ENCODE results near the gene BRINP3. TPM values are rescaled to one million over a fixed set of nuclear protein-coding genes. Genes with fewer than 3 reads are reported as not detected.

BRINP3 gene
- total RNA-seq, 1 donor from 2014 or later = 28.9 TPM

DNA sequence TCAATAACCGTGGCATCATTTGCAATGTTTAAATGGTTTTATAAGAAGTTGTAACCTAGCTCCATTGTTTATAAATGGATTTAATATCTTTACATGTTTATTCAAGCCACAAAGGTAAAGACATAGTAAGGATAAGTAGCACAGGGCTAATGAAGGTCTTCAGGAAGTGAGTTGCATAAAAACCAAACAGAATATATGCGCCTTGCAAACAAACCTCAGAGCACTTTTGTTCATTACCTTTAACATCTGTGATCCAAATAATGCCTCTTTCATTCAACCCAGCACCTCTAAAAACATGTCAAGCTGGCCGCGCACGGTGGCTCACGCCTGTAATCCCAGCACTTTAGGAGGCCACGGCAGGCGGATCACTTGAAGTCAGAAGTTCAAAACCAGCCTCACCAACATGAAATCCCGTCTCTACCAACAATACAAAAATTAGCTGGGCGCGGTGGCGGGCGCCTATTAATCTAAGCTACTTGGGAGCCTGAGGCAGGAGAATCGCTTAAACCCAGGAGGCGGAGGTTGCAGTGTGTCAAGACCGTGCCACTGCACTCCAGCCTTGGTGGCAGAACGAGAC, 25.3 kb downstream of the BRINP3 start:
- DNase-seq = no peak

DNA sequence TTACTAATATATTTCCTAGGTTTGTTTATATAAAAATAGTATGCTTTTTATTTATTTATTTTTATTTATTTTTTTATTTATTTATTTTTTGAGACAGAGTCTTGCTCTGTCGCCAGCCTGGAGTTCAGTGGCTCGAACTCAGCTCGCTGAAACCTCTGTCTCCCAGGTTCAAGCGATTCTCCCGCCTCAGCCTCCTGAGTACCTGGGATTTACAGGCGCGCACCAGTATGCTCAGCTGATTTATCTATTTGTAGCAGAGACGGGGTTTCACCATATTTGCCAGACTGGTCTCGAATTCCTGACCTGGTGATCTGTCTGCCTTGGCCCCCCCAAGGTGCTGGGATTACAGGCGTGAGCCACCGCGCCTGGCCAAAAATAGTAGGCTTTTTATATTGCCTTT, 33.2 kb downstream of the BRINP3 start:
- no peak for DNase-seq

DNA sequence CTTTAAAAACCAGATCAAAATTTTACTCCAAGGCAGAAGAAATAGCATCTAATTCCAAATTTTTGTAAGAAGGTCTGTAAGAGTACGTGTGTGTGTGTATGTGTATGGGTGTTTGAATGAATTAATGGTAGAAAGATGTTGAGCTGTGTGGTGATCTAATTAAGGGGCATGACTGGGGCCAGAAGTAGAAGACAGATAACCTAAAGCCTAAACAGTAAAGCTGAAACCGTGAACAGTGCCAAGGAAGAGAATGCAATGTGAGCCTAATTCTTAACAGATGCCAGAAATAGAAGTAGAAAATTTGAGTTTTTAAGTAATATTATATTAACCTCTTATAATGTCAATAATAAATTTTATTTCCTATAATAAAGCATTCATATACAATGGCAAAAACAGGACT, 38.2 kb downstream of the BRINP3 start:
- DNase-seq = no peak

DNA sequence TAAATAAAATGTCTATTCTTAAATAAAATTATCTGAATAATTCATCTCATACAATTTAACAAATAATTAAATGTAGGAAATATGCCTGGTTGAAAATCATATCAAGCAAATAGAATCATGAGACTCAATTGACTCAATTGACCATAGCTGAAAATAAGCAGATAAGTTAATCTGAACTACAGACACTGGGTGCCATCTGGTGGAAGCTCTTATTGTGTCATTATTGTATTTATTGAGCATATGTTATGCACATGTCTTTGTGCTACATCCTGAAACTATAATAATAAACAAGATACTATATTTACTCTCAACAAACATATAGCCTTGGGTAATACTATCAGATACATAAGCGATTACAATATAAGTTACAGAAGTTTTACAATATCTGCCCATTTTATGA, 41.0 kb downstream of the BRINP3 start:
- no peak for DNase-seq

DNA sequence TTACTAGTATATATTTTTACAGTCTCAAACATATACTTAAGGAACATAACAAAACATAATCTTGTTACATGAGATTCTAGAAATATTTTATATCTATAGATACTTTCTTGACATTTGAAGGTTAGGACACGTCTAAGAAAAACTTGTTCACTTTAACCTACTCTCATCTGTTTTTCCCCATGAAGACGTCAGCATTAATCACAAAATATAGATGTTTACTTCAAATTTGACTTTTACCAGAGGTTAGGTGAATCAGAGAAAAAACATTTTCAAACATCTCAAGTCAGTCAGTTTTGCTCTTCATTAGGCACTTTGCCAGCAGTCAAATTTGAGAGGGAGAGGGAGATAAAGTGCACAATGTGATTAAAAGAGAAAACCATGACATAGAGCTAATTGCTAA, 47.7 kb downstream of the BRINP3 start:
- no peak for DNase-seq

DNA sequence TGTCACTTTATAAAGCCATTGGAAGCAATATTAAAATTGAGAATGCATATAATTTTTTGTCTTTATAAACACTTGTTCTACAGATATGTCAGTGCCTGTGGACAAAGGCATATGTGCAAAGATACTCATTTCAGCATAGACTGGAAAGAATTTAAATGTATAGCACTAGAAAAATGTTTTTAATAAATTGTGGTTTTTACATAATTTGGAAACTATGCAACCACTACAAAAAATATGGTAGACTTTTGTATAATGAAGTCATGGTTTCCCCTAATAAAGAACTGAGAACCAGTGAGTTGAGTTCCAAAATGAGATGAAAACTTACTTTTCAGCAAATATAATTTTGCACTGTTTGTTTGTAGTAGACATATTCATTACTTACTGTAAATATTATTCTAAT, 48.5 kb downstream of the BRINP3 start:
- no peak for DNase-seq

DNA sequence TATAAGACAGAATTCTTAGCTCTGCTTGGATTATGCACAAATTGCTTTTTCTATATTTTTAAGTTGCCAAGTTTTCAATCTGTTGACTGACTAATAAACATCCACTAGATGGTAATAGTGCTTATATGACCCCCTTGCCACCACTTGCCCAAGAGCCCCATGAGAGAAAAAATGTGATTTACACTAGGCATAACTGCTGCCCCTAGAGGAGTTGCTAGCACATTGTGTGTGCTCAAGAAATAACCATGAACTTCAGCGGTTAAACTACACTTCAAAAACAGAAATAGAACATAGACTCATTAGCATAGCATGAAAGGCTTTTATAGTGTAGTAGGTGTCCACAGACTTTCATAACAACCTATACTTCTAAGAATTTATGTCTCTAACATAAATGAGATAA, 61.4 kb downstream of the BRINP3 start:
- no peak for DNase-seq

DNA sequence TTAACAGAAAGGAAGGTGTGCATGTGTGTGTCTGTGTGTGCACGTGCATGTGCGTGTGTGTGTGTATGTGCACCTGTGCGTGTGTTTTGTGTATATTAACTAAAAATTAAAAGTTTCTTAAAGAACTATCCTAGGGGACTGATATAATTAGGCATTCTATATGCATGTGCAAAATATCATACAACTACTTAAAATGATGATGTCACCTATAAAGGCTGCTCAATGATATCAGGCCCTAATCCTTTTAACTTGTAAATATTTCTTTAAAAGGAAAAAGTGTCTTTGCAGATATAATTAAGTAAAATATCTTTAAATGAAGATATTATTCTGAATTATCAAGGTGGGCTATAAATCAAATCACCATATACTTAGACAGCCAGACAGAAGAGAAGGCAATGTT, 64.5 kb downstream of the BRINP3 start:
- DNase-seq = no peak

DNA sequence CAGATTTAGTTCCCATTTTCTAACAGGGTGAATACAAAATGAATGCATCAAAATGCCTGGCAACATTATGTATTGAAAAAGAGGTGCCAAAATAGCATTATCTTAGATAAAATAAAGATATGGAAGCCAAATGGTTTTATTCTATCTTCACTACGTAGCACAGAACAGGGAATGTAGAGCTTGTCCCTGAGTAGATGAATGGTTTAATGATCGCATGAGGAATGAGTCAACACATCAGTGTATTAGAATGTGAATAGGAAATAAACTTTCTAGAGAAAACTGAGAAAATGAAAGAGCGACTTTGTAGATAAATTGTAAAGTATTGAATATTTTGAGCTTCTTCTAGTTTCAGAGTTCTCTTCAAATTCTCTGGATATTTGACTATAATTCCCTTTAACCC, 74.3 kb downstream of the BRINP3 start:
- DNase-seq = no peak

DNA sequence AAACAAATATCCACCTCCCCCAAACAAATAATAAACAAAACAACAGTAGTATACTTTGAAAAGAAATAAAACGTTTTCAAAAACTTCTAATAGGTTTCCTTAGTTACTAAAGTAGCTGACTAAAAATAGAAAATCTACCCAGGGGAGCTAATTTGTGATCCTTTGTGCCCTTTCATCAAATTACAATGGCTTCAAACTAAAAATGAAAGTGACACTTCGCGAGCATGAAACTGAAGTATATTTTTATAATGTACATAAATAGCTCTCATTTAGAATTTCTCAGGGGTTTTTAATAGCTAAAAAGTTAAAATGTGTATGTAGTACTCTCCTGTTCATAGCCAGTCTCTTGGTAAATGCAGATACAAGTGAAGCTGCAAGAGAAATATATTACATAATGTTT, 78.4 kb downstream of the BRINP3 start:
- DNase-seq = no peak

DNA sequence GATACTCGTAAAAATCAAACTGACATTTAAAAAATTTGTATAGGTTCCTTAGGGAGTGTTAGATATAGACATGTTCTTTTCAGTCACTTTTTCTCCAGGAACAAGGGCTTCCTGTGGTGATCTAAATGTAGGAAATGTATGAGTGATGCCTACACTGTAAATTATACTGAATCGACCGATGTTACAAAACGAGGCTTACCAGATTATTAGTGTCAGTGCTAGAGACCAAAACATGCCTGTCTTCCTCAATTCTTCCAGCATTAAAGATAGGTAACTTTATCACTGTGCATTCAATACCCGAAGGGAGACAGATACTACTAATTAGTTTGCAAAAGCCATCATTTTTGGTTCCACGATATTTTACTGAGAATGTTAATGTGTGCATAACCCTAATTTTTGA, 86.1 kb downstream of the BRINP3 start:
- no peak for DNase-seq

DNA sequence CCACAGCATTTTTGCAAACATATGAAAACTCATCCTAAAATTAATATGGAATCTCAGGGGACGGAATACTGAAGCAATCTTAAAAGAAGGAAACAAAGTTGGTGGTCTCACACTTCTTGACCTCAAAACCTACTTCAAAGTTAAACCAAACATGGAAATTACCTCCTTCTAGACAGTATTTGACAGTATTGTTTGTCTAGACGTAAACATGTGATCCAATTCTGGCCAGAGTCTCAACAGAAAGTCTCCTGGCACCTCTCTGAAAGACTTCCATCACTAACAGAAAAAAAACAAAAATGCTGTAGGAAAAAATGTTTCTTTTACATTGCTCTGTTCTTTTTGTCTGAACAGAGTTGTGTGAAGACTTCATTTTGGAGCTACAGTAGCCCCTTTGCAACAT, 99.7 kb downstream of the BRINP3 start:
- no peak for DNase-seq

DNA sequence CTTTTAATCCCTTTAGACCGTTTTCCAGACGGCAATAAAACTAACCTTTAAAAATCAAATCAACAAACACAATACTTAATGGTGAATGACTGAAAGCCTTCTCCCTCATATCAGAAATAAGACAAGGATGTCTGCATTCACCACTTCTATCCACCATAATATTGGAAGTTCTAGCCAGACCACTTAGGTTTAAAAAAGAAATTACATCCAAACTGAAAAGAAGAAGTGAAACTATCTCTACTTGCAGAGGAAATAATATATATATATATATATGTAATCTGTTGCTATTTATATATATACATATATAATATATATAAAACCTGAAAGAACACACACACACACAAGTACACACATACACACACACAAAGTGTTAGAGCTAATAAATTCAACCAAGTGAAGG, 100.4 kb downstream of the BRINP3 start:
- DNase-seq = no peak

DNA sequence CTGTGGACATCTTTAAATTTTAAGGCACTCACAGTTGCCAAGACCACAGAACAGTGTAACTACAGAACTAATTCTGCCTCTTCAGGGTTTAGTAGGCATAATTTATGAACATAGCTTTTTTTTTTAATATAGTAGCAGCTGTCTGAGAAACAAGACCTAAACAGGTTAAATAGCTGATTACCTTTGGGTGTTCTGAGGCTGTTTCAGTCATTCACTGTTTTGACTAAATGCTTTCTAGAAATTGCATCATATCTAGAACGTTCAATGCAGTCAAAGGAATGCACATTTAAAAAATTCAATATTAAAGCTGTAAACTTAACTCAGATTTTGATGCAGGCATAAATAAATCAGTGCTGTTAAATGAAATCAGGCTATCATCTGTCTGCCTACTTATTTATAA, 101.6 kb downstream of the BRINP3 start:
- DNase-seq = no peak

DNA sequence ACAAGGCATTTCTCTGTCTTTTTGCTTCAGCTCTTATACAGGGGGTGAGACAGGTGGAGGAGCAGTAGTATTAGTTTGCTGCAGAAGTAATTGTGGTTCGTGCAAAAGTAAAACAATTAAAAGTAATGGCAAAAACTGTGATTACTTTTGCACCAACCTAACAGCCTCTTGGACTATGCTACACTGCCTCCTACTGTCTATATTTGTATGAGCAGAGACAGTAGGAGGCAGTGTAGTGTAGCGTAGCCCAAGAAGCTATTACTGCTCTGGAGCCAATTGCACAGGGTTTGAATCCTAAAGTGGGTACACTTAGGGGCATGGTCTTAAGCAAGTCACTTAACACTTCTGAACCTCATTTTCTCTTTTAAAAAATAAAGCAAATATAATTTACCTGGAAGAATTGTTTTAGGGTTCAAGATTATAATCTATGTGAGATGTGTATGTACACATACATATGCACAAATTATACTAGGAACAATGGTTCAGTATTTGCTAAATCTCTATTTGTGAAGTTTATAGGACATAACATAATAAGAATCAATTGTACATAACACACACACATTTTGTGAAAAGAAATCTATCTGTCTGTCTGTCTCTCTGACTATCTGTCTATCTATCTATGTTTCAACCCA, 103.8 kb downstream of the BRINP3 start:
- DNase-seq = no peak

DNA sequence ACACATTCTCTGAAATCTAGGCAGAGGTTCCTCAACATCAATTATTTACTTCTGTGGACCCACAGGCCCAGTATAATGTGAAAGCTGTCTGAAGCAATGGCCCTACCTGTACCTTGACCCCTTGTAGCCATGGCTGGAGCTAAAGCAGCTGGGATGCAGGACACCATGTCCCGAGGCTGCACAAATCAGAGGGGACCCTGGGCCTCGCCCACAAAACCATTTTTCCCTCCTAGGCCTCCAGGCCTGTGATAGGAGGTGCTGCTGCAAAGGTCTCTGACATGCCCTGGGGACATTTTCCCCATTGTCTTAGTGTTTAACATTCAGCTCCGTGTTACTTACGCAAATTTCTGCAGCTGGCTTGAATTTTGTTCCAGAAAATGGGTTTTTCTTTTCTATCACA, 110.5 kb downstream of the BRINP3 start:
- no peak for DNase-seq

DNA sequence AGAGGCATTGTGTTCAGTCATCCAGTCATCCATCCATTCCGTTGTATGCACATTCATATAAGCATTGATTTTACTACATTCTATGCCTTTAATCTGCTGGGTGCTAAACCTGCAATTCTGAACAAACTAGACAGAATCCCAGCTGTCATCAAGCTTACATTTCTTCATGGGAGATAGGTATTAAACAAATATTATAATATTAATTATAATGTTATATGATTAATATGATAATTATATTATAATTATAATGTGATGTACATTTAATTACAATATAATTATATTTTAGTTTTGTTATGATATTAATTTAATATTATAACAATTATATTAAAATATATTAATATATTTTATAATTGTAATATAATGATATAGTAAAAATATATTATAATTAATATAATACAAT, 112.4 kb downstream of the BRINP3 start:
- no peak for DNase-seq

DNA sequence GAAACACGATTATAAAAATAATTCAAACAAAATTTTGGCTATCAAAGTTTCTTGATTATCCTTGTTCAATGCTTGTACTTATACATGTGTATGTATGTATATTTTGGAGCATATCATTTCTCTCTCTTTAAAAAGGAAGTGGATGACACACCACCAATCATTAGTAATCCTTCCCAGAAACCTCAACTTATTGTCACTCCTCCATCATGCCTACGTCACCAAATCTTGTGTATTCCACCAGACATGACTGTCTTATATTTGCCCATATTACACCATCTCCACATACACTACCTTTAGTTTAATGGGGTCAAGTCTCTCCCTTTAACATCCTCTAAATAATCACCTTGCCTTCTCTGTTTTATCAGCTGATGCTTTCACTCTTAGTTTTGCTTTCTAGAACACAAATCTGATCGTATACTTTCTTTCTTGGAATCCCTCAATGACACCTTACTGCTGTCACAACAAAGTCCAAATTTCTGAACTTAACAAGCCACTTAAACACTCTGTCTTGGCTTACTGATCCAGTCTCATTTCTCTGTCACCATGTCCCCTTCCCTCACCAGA, 124.0 kb downstream of the BRINP3 start:
- DNase-seq = no peak

DNA sequence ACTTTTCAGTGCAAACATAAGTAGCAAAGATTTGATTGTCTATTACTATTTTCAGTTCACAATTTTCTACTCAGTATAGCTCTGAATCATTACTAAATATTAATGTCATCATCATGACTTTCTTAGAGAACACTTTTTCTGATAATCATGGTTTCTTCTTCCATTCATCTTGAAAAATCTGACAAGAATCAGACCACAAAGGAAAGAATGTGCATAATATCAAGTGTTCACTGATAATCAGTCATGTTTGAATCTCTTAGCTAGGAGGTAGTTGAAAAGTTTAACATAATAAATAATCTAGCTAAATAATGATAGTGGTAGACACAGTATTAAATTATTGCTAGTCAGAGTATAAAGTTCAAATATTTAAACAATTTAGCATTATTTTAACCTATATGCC, 133.2 kb downstream of the BRINP3 start:
- DNase-seq = no peak

DNA sequence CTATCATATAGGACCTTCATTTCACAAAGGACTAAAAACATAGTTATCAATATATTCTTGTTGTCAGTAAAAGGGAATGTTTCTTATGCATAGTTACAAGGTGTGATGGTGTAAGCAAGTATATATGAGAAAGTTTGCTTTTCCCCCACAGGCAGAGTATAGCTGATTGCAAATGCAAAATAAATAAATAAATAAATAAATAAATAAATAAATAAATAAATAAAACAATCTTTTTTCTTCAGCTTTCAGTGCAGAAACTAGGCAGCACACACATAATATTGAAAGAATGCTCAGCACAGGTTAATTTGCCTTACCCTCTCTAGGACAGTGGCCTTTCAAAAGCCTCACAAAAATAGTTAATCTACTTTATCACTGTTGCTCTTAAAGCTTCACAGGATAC, 138.8 kb downstream of the BRINP3 start:
- no peak for DNase-seq

DNA sequence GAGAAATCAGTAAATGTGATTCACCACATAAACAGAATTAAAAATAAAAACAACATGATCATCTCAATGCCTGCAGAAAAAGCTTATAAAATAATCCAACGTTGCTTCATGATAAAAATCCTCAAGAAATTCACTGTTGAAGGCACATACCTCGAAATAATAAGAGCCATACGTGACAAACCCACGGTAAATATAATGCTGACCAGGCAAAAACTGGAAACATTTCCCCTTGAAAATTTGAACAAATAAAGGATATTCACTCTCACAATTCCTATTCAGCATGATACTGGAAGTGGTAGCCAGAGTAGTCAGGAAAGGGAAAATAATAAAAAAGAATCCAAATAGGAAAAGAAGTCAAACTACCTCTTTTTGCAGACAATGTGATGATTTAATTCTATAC, 148.8 kb downstream of the BRINP3 start:
- no peak for DNase-seq

DNA sequence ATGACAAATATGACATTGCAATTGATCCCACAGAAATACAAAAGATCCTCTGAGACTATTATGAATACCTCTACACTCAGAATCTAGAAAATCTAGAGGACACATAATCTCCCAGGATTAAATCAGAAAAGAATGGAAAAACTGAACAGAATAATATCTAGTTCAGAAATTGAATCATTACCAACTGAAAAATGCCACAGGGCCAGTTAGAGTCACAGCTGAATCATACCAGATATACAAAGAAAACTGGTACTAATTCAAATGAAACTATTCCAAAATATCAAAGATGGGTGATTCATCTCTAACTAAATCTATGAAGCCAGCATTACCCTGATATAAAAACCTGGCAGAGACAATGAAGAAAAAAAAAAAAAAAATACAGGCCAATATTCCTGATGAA, 149.3 kb downstream of the BRINP3 start:
- no peak for DNase-seq

DNA sequence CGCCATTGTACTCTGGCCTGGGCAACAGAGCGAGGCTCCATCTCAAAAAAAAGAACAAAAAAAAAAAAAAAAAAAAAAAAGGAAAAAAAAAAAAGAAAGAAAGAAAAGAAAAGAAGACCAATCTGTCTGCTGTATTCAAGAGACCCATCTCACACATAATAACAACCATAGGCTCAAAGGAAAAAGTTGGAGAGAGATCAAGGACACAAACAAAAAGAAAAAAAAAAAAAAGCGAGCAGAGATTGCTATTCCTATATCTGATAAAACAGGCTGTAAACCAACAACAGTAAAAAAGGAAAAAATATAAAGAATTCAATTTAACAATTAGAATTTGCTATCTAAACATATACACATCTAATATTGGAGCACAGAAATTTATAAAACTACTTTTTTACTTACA, 150.4 kb downstream of the BRINP3 start:
- no peak for DNase-seq

DNA sequence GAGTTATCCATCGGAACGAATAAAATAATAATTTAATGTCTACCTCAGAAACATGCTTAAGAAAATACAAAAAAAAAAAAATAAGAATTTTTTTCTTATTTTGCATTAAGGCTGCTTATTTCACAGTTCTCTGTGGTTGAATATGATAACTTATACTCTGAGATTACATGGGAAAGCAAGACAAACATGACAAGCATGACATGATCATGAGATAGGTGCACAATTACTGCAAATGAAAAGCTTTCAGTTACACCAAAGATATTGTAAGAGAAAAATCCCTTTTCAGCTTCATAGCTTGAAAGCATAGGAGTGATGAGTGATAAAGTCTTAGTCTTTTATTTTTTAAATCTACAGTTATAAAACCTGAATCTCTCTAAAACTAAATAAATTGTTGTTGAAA, 154.1 kb downstream of the BRINP3 start:
- DNase-seq = no peak

DNA sequence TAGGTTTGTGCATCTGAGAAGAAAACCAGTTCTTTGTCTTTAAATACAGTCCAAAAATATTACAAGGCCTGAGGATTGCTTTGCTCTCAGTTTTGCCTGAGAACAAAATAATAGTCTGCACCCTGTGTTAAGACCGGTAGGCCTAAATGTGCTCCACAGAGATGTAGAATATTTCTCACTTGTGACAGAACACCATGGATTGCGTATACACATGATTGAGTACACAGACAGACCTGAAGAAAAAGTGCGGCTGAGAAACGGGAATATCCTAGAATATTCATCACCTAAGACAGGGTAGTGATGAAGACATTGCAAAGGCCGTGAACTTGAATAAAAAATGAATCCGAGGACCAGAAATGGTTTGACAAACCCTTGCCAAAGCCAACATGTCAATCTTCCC, 155.4 kb downstream of the BRINP3 start:
- no peak for DNase-seq
